DMS79 (cell line): ENCODE results near the gene GPR108.

Source experiments
- DNase-seq: peaks from one replicate; lab custom pipeline; 2025; lab: John Stamatoyannopoulos, UW

Gene GPR108

DNA sequence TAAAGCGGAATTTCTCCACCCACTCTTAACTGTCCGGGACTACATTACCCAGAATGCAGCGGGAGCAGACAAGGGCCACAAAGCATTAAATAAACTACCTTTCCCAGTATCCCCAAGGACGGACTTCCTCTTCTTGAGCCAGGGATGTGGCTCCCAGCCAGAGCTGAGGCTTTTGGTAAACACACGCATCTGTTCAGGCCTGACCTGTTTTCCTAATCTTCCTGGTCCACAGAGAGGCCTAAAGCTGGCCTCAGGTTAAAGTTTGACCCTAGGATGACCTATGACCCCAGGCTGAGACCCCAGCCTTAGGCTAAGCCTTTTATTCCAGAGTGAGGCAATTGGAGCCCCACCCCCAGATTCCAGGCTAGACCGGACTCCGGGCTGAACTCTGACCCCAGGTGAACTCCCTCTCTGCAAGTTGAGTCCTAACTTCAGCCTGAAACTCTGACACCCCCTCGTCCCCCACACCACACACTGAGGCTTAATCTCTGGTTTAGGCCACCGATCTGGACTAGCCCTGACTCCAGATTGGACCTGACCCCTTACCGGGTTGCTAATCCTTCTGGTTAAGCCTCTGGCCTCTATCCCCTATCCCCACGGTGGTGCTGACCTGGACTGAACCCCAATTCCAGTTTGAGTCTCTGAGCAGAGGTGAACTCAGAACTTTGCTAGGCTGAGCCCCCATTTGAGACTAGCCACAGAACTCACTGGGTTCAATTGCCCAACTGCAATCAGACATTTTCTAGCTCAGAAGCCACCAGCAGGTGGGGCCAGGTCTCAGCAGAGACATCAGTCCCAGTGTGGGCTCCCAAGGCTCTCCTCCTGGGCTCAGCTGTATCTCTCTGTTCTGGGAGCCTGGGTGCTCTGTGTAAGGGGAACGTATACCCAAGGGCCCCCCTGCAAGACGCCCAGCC is 750 bp upstream of the GPR108 start:
- no peak for DNase-seq

DNA sequence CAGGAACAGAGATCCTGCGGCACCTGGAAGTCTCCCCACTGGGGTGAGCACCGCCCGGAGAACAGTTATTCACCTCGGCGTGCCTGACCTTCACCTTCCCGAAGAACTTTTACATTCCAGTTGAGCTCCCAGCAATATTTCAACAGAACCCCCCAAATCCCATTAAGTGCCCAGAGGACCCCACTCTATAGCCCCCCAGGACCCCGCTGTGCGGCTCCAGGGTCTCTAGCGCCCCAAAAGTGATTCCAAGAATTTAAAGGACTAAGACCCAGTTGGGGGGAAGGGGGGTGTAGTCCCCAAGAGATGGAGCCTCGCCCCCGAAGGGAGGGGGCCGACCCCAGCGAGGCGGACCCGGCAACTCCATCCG is 480 bp downstream of the GPR108 start:
- no peak for DNase-seq

- DNase-seq, result peak; percentile 56
Measured at GRCh38 chr19:6736169-6736916, 1.0 kb downstream of the GPR108 start.

GRCh38 chr19:6735181-6735911 is 2.0 kb downstream of the GPR108 start:
- no peak for DNase-seq

- no peak for DNase-seq
Measured at GRCh38 chr19:6734096-6734696, 3.2 kb downstream of the GPR108 start.

DNA sequence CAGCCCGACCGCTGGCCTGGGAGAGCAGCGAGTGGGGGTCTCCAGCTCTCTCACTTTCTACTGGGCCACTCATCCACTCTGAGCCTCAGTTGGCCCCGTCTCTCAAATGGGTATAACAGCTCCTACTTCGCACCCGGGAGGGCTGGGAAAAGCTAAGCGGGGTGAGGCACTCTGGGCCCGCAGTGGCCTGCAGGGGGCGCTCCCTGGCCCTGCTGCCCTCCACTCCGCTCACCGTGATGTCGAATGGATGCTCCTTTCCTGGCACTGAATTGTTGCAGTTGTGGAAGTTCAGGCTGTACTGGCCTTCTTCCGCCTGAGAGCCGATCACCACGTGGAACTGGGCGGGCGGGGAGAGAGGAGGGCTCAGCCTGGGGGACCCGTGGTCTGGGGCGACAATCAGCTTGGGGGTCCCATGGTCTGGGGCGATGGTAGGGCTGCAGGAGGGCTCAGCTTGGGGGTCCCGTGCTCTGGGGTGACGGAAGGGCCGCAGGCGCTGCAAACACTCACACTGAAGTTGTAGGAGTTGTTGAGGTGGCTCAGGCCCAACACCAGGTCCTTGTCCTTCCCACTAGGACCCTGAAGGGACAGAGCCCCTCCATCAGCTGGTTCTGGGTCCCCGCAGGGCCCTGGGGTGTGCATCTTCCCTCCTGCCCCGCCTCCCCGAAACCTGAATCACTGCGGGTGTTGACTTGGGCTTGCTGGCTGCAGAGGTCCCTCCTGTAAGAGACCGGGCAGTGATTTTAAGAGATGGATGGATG is 3.9 kb downstream of the GPR108 start:
- DNase-seq, result no peak

DNA sequence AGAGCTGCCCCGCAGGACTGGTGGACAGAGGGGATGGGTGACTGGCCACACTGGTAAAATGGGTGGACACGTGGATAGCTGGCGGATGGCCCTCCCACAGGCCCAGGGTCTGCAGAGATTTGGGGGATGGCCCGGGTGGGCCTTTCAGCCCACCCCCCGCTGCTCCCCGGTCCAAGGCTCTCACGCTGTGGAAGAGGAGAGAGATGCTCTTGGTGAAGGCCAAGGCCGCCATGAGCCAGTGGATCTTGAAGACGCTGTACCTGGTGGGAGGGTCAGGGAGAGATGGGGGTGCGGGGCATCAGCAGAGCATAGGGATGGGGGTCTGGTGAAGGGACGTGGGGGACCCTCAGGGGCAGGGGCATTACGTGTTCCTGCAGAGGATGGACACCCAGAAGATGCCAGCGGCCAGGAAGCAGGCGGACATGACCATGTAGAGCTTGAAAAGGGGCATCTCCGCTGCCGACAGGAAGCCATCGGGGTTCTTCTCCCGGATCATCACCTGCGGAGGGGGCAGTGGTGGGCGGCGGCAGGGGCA is 4.5 kb downstream of the GPR108 start:
- no peak for DNase-seq

- no peak for DNase-seq
Measured at GRCh38 chr19:6731822-6732221, 5.6 kb downstream of the GPR108 start.

DNA sequence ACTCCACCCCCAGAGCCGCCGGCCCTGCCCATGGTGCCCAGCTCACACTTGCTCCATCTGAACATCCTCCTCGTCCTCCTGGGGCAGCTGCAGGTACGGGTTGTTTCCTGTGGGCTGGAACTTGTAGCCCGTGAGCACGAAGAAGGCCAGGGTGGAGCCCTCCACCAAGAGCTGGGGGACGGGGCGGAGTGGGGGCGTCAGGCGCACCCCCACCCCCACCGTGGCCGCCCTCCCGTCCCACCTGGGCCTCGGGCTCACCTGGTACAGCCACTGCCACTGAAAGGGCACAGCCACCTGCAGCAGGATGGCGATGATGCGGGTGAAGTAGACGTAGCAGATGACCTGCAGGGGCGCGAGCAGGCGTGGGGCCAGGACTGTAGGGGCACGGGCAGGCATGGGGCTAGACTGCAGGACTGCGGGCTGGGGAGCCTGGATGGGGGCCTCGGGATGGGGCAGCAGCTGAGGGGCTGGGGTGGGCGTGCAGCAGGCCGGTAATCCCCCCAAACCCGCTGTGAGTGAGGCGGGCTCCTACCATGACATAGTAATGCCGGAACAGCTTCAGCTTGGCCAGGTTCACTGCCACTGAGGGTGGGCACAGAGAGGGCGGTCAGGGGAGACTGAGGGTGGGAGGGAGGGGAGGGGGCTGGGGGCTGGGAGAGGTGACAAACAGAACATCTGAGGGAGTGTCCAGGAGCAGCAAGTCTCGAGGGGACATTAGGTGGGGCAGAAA is 6.3 kb downstream of the GPR108 start:
- no peak for DNase-seq

DNA sequence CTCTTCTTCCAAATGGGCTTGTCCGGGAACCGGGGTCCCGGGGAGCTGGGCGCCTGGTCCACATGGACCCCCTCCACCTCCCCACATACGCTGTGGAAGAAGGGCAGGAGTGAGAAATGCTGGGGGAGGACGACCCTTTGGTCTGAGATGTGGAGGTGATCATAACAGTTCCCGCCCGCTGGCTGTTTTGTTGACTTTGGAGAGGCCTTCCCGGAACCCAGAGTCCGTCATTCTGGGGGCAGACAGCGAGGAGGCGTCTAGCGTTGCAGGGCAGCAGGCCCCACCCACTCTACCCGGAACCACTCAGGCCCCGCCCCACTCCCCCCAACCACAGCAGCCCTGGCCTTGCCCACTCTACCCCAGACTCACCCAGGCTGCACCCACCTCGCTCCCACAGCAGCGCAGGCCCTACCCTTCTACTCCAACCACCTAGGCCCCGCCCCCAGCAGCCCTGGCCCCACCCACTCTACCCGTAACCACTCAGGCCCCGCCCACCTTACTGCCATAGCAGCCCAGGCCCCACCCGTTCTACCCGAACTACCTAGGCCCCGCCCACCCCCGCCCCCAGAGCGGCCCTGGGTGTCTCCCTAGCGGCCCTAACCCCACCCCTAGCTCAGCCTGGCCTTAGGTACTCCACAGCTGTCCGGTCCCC is 7.1 kb downstream of the GPR108 start:
- DNase-seq, result no peak

- no peak for DNase-seq
Measured at GRCh38 chr19:6729573-6730152, 7.7 kb downstream of the GPR108 start.

DNA sequence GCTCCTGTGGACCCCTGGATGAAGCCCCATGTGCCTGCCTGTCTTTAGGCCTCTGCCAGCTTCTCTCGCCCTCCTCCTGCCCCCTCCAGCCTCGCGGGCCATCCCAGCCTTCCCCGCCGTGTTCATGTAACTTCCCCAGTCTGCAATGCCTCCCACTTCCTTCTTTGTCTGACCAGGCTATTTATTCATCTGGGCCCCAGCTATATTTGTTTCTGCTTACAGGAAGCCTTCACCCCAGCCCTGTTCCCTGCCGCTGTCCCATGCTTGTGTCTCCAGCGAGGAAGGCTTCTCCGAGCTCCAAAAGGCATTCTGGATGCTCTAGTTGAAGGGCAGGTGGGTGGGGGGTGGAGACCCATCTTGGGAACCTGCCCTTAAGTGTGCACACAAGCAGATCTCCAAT is 9.0 kb downstream of the GPR108 start:
- no peak for DNase-seq

DNA sequence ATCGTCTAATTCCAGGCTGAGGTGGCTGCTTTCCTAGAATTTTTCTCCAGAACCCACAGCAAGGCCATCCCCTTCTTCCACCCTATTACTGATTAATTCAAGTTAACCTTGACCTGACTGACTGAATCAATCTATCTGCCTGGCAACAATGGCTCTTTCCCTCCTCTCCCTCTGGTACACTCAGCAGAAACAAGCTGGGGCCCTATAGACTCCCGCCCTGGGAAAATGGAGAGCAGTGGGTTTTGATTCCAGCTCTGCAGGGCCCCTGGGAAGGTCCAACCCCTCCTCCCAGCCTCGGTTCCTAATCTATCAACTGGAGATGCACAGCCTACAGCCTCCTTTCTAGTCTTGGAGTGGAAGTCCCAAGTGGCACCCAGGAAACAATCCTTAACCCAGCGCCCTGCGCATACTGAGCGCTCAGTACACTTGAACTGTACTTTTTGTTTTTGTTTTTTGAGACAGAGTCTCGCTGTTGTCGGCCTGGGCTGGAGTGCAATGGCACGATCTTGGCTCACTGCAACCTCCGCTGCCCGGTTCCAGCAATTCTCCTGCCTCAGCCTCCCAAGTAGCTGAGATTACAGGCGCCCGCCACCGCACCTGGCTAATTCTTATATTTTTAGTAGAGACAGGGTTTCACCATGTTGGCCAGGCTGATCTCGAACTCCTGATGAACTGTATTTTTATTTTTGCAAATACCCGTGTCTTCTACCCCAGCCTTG is 11.7 kb downstream of the GPR108 start:
- DNase-seq, result no peak

DNA sequence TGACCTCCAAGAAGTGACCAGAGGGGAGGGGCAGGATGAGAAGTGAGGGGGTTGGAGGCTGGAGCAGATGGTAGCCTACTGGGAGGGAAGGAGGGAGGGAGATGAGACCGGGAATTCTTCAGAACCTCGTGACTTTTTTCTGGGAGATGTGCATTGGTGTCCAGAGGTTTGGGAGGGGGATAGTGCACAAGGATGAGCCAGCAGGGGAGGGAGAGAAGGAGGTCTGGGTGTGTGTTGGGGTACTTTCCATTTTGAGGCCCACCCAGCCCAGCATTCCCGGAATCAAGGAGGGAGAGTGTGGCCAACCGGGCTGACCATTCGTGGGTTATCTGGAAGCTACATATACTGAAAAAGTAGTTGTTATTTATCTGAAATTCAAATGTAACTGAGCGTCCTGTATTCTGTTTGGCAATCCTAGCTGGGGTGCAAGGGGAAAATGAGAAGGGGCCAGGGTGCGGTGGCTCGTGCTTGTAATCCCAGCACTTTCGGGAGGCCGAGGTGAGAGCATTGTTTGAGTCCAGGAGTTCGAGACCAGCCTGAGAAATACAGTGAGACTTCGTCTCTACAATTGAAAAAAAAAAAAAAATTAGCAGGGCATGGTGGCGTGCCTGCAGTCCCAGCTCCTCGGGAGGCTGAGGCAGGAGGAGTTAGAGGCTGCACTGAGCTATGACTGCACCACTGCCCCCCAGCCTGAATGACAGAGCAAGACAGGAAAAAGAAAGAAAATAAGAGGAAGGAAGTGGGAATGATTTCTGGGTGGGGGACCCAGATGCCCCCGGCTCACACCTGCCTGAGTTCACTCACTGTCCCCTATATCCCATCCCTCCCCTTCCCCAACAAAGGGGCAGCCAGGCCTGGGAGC is 12.5 kb downstream of the GPR108 start:
- DNase-seq, result no peak

GRCh38 chr19:6723738-6724137 is 13.6 kb downstream of the GPR108 start:
- DNase-seq, result no peak

GRCh38 chr19:6723108-6723618 is 14.2 kb downstream of the GPR108 start:
- DNase-seq, result no peak

DNA sequence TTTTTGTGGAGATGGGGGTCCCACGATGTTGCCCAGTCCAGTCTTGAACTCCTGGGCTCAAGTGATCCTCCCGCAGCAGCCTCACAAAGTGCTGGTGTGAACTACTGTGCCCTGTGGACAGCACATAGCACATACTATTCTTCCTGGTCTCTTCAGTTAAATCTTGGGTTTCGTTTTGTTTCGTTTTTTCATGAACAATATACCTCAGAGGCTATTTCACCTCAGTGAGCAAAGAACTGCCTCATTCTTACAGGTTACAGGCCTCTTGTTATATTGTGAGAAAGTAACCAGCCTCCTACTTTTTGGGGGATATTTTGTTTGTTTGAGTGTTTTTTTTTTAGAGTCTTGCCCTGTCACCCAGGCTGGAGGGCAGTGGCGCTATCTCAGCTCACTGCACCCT is 15.6 kb downstream of the GPR108 start:
- no peak for DNase-seq

GRCh38 chr19:6721138-6721474 is 16.3 kb downstream of the GPR108 start:
- no peak for DNase-seq
